CD14-positive monocyte (primary cell): ENCODE data around the gene SNX8. TPM values are rescaled to one million over a fixed set of nuclear protein-coding genes. Genes with fewer than 3 reads are reported as not detected.
"Not testable (repeated sequence)": the region's sequence is repeated elsewhere in the genome, so short reads cannot be mapped to it uniquely, and the experiment has no call there.

Experiments used
- DNase-seq, 3 donors: peaks; one replicate each; pipeline ENCODE4 v3.0.0-alpha.2; 2011 to 2022
- H2AFZ ChIP-seq: 2 replicates; pipeline ENCODE4 v1.6.0; 2012; ENCODE audit warnings: mild to moderate bottlenecking, low read depth, low read length, inconsistent platforms; ENCODE audit not compliant: insufficient read depth, poor library complexity, severe bottlenecking
- H3K27ac ChIP-seq, 2 donors: 1 replicate in 1 of 2; 2 replicates in 1 of 2; pipeline ENCODE4 v1.5.1; 2012 to 2013; ENCODE audit warnings: low read length in 2 of 2, control low read depth in 1 of 2, inconsistent platforms in 1 of 2, low read depth in 1 of 2, mild to moderate bottlenecking in 1 of 2
- H3K27me3 ChIP-seq, 2 donors: one replicate each; pipeline versions ENCODE4 v1.6.0 to v1.6.1; 2011 to 2013; ENCODE audit warnings: low read length in 2 of 2; ENCODE audit not compliant: control insufficient read depth in 2 of 2, insufficient read depth in 2 of 2
- H3K36me3 ChIP-seq, 2 donors: replicated peaks in 1 of 2; 1 replicate in 1 of 2; 2 replicates in 1 of 2; pipeline versions ENCODE4 v1.5.1 to v1.6.1; 2012 to 2013; ENCODE audit warnings: low read length in 2 of 2, control low read depth in 1 of 2, inconsistent platforms in 1 of 2, mild to moderate bottlenecking in 1 of 2; ENCODE audit not compliant: insufficient read depth in 2 of 2, control insufficient read depth in 1 of 2
- H3K4me1 ChIP-seq, 2 donors: 1 replicate in 1 of 2; 2 replicates in 1 of 2; pipeline versions ENCODE4 v1.5.1 to v1.6.1; 2012 to 2013; ENCODE audit warnings: low read length in 2 of 2, control low read depth in 1 of 2, inconsistent platforms in 1 of 2, mild to moderate bottlenecking in 1 of 2, moderate library complexity in 1 of 2; ENCODE audit not compliant: insufficient read depth in 2 of 2, control insufficient read depth in 1 of 2
- H3K4me2 ChIP-seq: replicated peaks from 2 replicates; pipeline ENCODE3; 2012; ENCODE audit warnings: low read length, moderate library complexity, mild to moderate bottlenecking; ENCODE audit not compliant: poor library complexity, severe bottlenecking; ENCODE audit errors: extremely low read depth
- H3K4me3 ChIP-seq, 3 experiments: fragments of 200-600 bp in 1 of 3; sonication (generic) in 1 of 3; replicated peaks in 1 of 3; 1 replicate in 2 of 3; 2 replicates in 1 of 3; pipeline ENCODE4 v1.5.1; 2011 to 2013; ENCODE audit warnings: low read length in 3 of 3, mild to moderate bottlenecking in 3 of 3, control low read depth in 2 of 3, low read depth in 2 of 3, inconsistent platforms in 1 of 3, moderate library complexity in 1 of 3
- H3K79me2 ChIP-seq: 2 replicates; pipeline ENCODE4 v1.6.0; 2012; ENCODE audit warnings: mild to moderate bottlenecking, control low read depth, inconsistent platforms, low read length, moderate library complexity; ENCODE audit not compliant: insufficient read depth
- H3K9ac ChIP-seq: 2 replicates; pipeline ENCODE4 v1.6.0; 2017; ENCODE audit warnings: low read length, mild to moderate bottlenecking; ENCODE audit not compliant: insufficient read depth, poor library complexity, severe bottlenecking
- H3K9me3 ChIP-seq, 2 donors: replicated peaks in 1 of 2; 1 replicate in 1 of 2; 2 replicates in 1 of 2; pipeline versions ENCODE4 v1.5.1 to v1.6.1; 2012 to 2013; ENCODE audit warnings: low read length in 2 of 2, control low read depth in 1 of 2; ENCODE audit not compliant: control insufficient read depth in 1 of 2, insufficient read depth in 1 of 2
- H4K20me1 ChIP-seq: 2 replicates; pipeline ENCODE4 v1.6.0; 2012; ENCODE audit warnings: mild to moderate bottlenecking, low read length, control low read depth, moderate library complexity; ENCODE audit not compliant: insufficient read depth
- H3K27ac Mint-ChIP-seq, 7 donors: one replicate each; pipeline ENCODE4 v1.8.0; 2020; ENCODE audit warnings: mild to moderate bottlenecking in 7 of 7, mixed read lengths in 7 of 7, moderate library complexity in 6 of 7, inconsistent platforms in 2 of 7
- H3K27me3 Mint-ChIP-seq, 3 donors: one replicate each; pipeline ENCODE4 v1.8.0; 2021 to 2022; ENCODE audit warnings: low read depth in 3 of 3, mild to moderate bottlenecking in 3 of 3, mixed read lengths in 3 of 3, moderate library complexity in 3 of 3, inconsistent platforms in 1 of 3
- H3K36me3 Mint-ChIP-seq, 2 donors: one replicate each; pipeline ENCODE4 v1.8.0; 2020; ENCODE audit warnings: mixed read lengths in 2 of 2, inconsistent platforms in 1 of 2, mild to moderate bottlenecking in 1 of 2
- H3K4me1 Mint-ChIP-seq: one replicate; pipeline ENCODE4 v1.8.0; 2020; ENCODE audit warnings: mild to moderate bottlenecking, mixed read lengths
- H3K4me3 Mint-ChIP-seq, 2 donors: one replicate each; pipeline ENCODE4 v1.8.0; 2020; ENCODE audit warnings: mild to moderate bottlenecking in 2 of 2, mixed read lengths in 2 of 2, moderate library complexity in 1 of 2
- H3K9me3 Mint-ChIP-seq, 7 donors: one replicate each; pipeline ENCODE4 v1.8.0; 2020 to 2022; ENCODE audit warnings: mixed read lengths in 7 of 7, mild to moderate bottlenecking in 6 of 7, moderate library complexity in 6 of 7, inconsistent platforms in 2 of 7
- CTCF ChIP-seq: fragments of 200-600 bp; IDR thresholded peaks from one replicate; pipeline ENCODE4 v1.8.0; 2022; ENCODE audit warnings: antibody characterized with exemption, mild to moderate bottlenecking
- WGBS: methylation state at CpG from one replicate; pipeline ENCODE4 v1.1.5; 2013; ENCODE audit warnings: missing lambda C conversion rate; ENCODE audit not compliant: insufficient coverage; 5-methylcytosine and 5-hydroxymethylcytosine counted together
- intact Hi-C, 2 donors: fragments of 100-400 bp; cut with micrococcal nuclease; formaldehyde crosslinking; loops; one replicate each; pipeline versions ENCODE4 v1.15.0 to v1.15.1; 2023
- polyA plus RNA-seq, 3 donors: library from polyadenylated mRNA; depleted of rRNA in 1 of 3; unstranded in 2 of 3; stranded (reverse) in 1 of 3; fragments of 300-500 nt in 2 of 3; fragments of >200 nt in 1 of 3; fragmentation: Illumina TruSeq in 2 of 3; gene quantifications; 1 replicate in 2 of 3; 2 replicates in 1 of 3; pipeline ENCODE4 v1.2.3, GENCODE V29; 2012 to 2021

The SNX8 gene
- polyA plus RNA-seq, 3 donors = 15.4 to 43.7 (median 41.9) TPM

GRCh38 chr7:2336626-2337299 lies 22.5 kb upstream of the SNX8 start:
- no peaks in the 10 kb centered on the region for H3K36me3 Mint-ChIP-seq

GRCh38 chr7:2332606-2333231 lies 18.5 kb upstream of the SNX8 start:
- H3K36me3 ChIP-seq, H3K27me3 ChIP-seq, H3K27me3 Mint-ChIP-seq, H3K4me1 Mint-ChIP-seq, H3K27ac ChIP-seq, H3K4me2 ChIP-seq, H3K9ac ChIP-seq, intact Hi-C loops, H3K36me3 Mint-ChIP-seq, H2AFZ ChIP-seq, DNase-seq, H3K4me3 ChIP-seq, H3K4me3 Mint-ChIP-seq, H3K9me3 ChIP-seq, H4K20me1 ChIP-seq, H3K79me2 ChIP-seq, H3K4me1 ChIP-seq, H3K9me3 Mint-ChIP-seq: not testable (repeated sequence)
- peak overlapping the region in 1 of 7 donors; percentile 23 for H3K27ac Mint-ChIP-seq
- WGBS = 100% methylated on average over 3 of the region's 4 CpGs

More at GRCh38 chr7:2336626-2337299, 22.5 kb upstream of the SNX8 start:
- H2AFZ ChIP-seq = no peak overlapping the region
- H3K4me3 Mint-ChIP-seq = no peak overlapping the region
- intact Hi-C loops = no loop called here
- no peaks in the 10 kb centered on the region for H3K4me1 ChIP-seq
- no peak for DNase-seq
- no peaks in the 10 kb centered on the region for H3K9me3 Mint-ChIP-seq
- H3K27ac ChIP-seq = no peak overlapping the region
- H3K27me3 ChIP-seq = no peaks in the 10 kb centered on the region
- 100% methylated on average over 11 of the region's 20 CpGs for WGBS
- no peaks in the 10 kb centered on the region for H3K36me3 ChIP-seq
- TF ChIP-seq CTCF = no peak
- no peak overlapping the region for H3K4me3 ChIP-seq
- no peak overlapping the region for H3K9ac ChIP-seq
- H3K4me1 Mint-ChIP-seq = no peaks in the 10 kb centered on the region
- H3K27ac Mint-ChIP-seq = peak overlapping the region in 1 of 7 donors; percentile 55
- H3K4me2 ChIP-seq = no peak overlapping the region
- H3K9me3 ChIP-seq = no peaks in the 10 kb centered on the region
- H3K79me2 ChIP-seq = no peaks in the 10 kb centered on the region
- no peaks in the 10 kb centered on the region for H4K20me1 ChIP-seq
- peaks cover 0 to 7% (median 4%) of the 10 kb centered on the region in 3 donors for H3K27me3 Mint-ChIP-seq
